CD8-positive, alpha-beta memory T cell (primary cell): ENCODE data around the gene C17orf113. TPM values are rescaled to one million over a fixed set of nuclear protein-coding genes. Genes with fewer than 3 reads are reported as not detected.

Experiments
- CTCF ChIA-PET: fragments of 350-600 bp; sonication (Branson Sonifier 250); formaldehyde crosslinking; loops from one replicate; lab custom pipeline; 2021; ENCODE audit warnings: antibody characterized with exemption; lab: Charles Lee
- POLR2A ChIA-PET: fragments of 350-600 bp; sonication (Branson Sonifier 250); formaldehyde crosslinking; loops from one replicate; lab custom pipeline; 2021; ENCODE audit warnings: antibody characterized with exemption; lab: Charles Lee
- DNase-seq, 5 donors: peaks; one replicate each; pipeline versions ENCODE4 v3.0.0 to v3.0.0-alpha.2; 2020 to 2022; ENCODE audit warnings: mixed read lengths in 1 of 5
- H3K27ac ChIP-seq: one replicate; pipeline ENCODE4 v1.7.0; 2013; ENCODE audit warnings: low read depth, mild to moderate bottlenecking, low read length, moderate library complexity
- H3K27me3 ChIP-seq: 2 replicates; pipeline ENCODE4 v1.7.0; 2013; ENCODE audit warnings: low read length, mild to moderate bottlenecking; ENCODE audit not compliant: insufficient read depth, poor library complexity, severe bottlenecking
- H3K36me3 ChIP-seq: 2 replicates; pipeline ENCODE4 v1.7.0; 2013; ENCODE audit warnings: mild to moderate bottlenecking, low read length, moderate library complexity; ENCODE audit not compliant: insufficient read depth
- H3K4me1 ChIP-seq: 2 replicates; pipeline ENCODE4 v1.7.0; 2013; ENCODE audit warnings: mild to moderate bottlenecking, low read length, moderate library complexity; ENCODE audit not compliant: insufficient read depth
- H3K4me3 ChIP-seq: 2 replicates; pipeline ENCODE4 v1.7.0; 2013; ENCODE audit warnings: mild to moderate bottlenecking, low read length
- H3K9me3 ChIP-seq: 2 replicates; pipeline ENCODE4 v1.7.0; 2013; ENCODE audit warnings: mild to moderate bottlenecking, low read length
- H3K27ac Mint-ChIP-seq, 8 donors: one replicate each; pipeline ENCODE4 v1.8.0; 2020 to 2021; ENCODE audit warnings: mixed read lengths in 8 of 8, mild to moderate bottlenecking in 6 of 8, inconsistent platforms in 3 of 8, moderate library complexity in 3 of 8
- H3K27me3 Mint-ChIP-seq, 2 donors: one replicate each; pipeline ENCODE4 v1.8.0; 2020 to 2021; ENCODE audit warnings: mixed read lengths in 2 of 2, mild to moderate bottlenecking in 1 of 2, moderate library complexity in 1 of 2
- H3K36me3 Mint-ChIP-seq, 3 donors: one replicate each; pipeline ENCODE4 v1.8.0; 2020 to 2021; ENCODE audit warnings: mixed read lengths in 3 of 3, inconsistent platforms in 1 of 3, mild to moderate bottlenecking in 1 of 3
- H3K4me1 Mint-ChIP-seq, 3 donors: one replicate each; pipeline ENCODE4 v1.8.0; 2020 to 2021; ENCODE audit warnings: mixed read lengths in 3 of 3, inconsistent platforms in 1 of 3, mild to moderate bottlenecking in 1 of 3
- H3K4me3 Mint-ChIP-seq, 7 donors: one replicate each; pipeline ENCODE4 v1.8.0; 2020 to 2021; ENCODE audit warnings: mixed read lengths in 7 of 7, mild to moderate bottlenecking in 6 of 7, moderate library complexity in 4 of 7, inconsistent platforms in 2 of 7
- H3K9me3 Mint-ChIP-seq, 5 donors: one replicate each; pipeline ENCODE4 v1.8.0; 2020 to 2022; ENCODE audit warnings: mixed read lengths in 5 of 5, mild to moderate bottlenecking in 3 of 5, moderate library complexity in 2 of 5, inconsistent platforms in 1 of 5
- polyA plus RNA-seq: library from polyadenylated mRNA; unstranded; fragments of 300-500 nt; fragmentation: Illumina TruSeq; gene quantifications from one replicate; pipeline ENCODE4 v1.2.3, GENCODE V29; 2021
- total RNA-seq, 2 experiments: library from RNA; stranded (reverse); gene quantifications; one replicate each; pipeline ENCODE4 v1.2.3, GENCODE V29; 2021

C17orf113 gene
- total and polyA plus RNA-seq, 3 experiments from 2014 or later = 0.10 to 0.20 (median 0.15) TPM

GRCh38 chr17:42090964-42091790, 40.8 kb upstream of the C17orf113 start:
- H3K4me3 Mint-ChIP-seq = no peak overlapping the region
- H3K27me3 ChIP-seq = no peaks in the 10 kb centered on the region
- ChIA-PET CTCF (interaction anchor here (0.8 to 1.4 kb wide), 3 partner anchors 20 to 25 kb away, joined by 3 to 7 read pairs (median 3); no protein-coding TSS in a partner anchor), POLR2A (no interaction called here)
- no peak overlapping the region for H3K27ac Mint-ChIP-seq
- no peak overlapping the region for H3K4me3 ChIP-seq
- no peaks in the 10 kb centered on the region for H3K9me3 ChIP-seq
- peaks cover 0 to 2% (median 0%) of the 10 kb centered on the region in 3 donors for H3K36me3 Mint-ChIP-seq
- H3K4me1 Mint-ChIP-seq = no peaks in the 10 kb centered on the region
- peaks cover 15 to 38% of the 10 kb centered on the region in 2 donors for H3K27me3 Mint-ChIP-seq
- no peaks in the 10 kb centered on the region for H3K4me1 ChIP-seq
- no peak overlapping the region for H3K27ac ChIP-seq
- no peaks in the 10 kb centered on the region for H3K9me3 Mint-ChIP-seq
- DNase-seq = no peak
- H3K36me3 ChIP-seq = no peaks in the 10 kb centered on the region

GRCh38 chr17:42088736-42089135, 38.3 kb upstream of the C17orf113 start:
- DNase-seq = no peak
- POLR2A ChIA-PET = no interaction called here
- H3K4me3 Mint-ChIP-seq = no peak overlapping the region
- no peak overlapping the region for H3K27ac Mint-ChIP-seq
- no peaks in the 10 kb centered on the region for H3K9me3 ChIP-seq
- no peak overlapping the region for H3K4me3 ChIP-seq
- CTCF ChIA-PET = no interaction called here
- H3K27me3 ChIP-seq = no peaks in the 10 kb centered on the region
- H3K36me3 ChIP-seq = no peaks in the 10 kb centered on the region
- H3K4me1 Mint-ChIP-seq = no peaks in the 10 kb centered on the region
- H3K9me3 Mint-ChIP-seq = no peaks in the 10 kb centered on the region
- peaks cover 6 to 25% of the 10 kb centered on the region in 2 donors for H3K27me3 Mint-ChIP-seq
- no peaks in the 10 kb centered on the region for H3K4me1 ChIP-seq
- peaks cover 0 to 2% (median 0%) of the 10 kb centered on the region in 3 donors for H3K36me3 Mint-ChIP-seq
- H3K27ac ChIP-seq = no peak overlapping the region

- H3K27me3 ChIP-seq = no peaks in the 10 kb centered on the region
- DNase-seq = no peak
- CTCF ChIA-PET = interaction anchor here (0.6 kb wide), 1 partner anchor 15 kb away, joined by 3 read pairs; no protein-coding TSS in a partner anchor
- no peaks in the 10 kb centered on the region for H3K36me3 ChIP-seq
- H3K4me1 Mint-ChIP-seq = no peaks in the 10 kb centered on the region
- H3K4me3 ChIP-seq = no peak overlapping the region
- no peaks in the 10 kb centered on the region for H3K9me3 ChIP-seq
- peaks cover 0 to 2% (median 0%) of the 10 kb centered on the region in 3 donors for H3K36me3 Mint-ChIP-seq
- H3K27ac ChIP-seq = no peak overlapping the region
- no peaks in the 10 kb centered on the region for H3K4me1 ChIP-seq
- no peaks in the 10 kb centered on the region for H3K9me3 Mint-ChIP-seq
- no peak overlapping the region for H3K4me3 Mint-ChIP-seq
- no peak overlapping the region for H3K27ac Mint-ChIP-seq
- POLR2A ChIA-PET = no interaction called here
- peaks cover 6 to 25% of the 10 kb centered on the region in 2 donors for H3K27me3 Mint-ChIP-seq
These were observed 37.6 kb upstream of the C17orf113 start for GRCh38 chr17:42087736-42088705.

- no peak overlapping the region for H3K4me3 ChIP-seq
- POLR2A ChIA-PET = no interaction called here
- Mint-ChIP-seq H3K4me1 (no peaks in the 10 kb centered on the region), H3K27me3 (peaks cover 6 to 20% of the 10 kb centered on the region in 2 donors), H3K36me3 (peaks cover 0 to 2% (median 0%) of the 10 kb centered on the region in 3 donors), H3K9me3 (no peaks in the 10 kb centered on the region), H3K4me3 (no peak overlapping the region), H3K27ac (no peak overlapping the region)
- no peaks in the 10 kb centered on the region for H3K4me1 ChIP-seq
- no peak overlapping the region for H3K27ac ChIP-seq
- DNase-seq = no peak
- H3K36me3 ChIP-seq = no peaks in the 10 kb centered on the region
- no peaks in the 10 kb centered on the region for H3K9me3 ChIP-seq
- CTCF ChIA-PET = interaction anchor here (0.6 kb wide), 1 partner anchor 16 kb away, joined by 3 read pairs; no protein-coding TSS in a partner anchor
- H3K27me3 ChIP-seq = no peaks in the 10 kb centered on the region
These were observed 36.8 kb upstream of the C17orf113 start for GRCh38 chr17:42087042-42087701.

- Mint-ChIP-seq H3K27me3 (peaks cover 0 to 2% of the 10 kb centered on the region in 2 donors), H3K36me3 (no peaks in the 10 kb centered on the region), H3K4me3 (no peak overlapping the region), H3K9me3 (no peaks in the 10 kb centered on the region), H3K4me1 (no peaks in the 10 kb centered on the region), H3K27ac (no peak overlapping the region)
- no peaks in the 10 kb centered on the region for H3K27me3 ChIP-seq
- ChIA-PET POLR2A (no interaction called here), CTCF (no interaction called here)
- no peak for DNase-seq
- no peaks in the 10 kb centered on the region for H3K9me3 ChIP-seq
- H3K36me3 ChIP-seq = no peaks in the 10 kb centered on the region
- H3K27ac ChIP-seq = no peak overlapping the region
- H3K4me3 ChIP-seq = no peak overlapping the region
- H3K4me1 ChIP-seq = no peaks in the 10 kb centered on the region
These were observed 31.2 kb upstream of the C17orf113 start for GRCh38 chr17:42081516-42082129.

- ChIA-PET POLR2A (no interaction called here), CTCF (interaction anchor here (1.2 to 1.5 kb wide), 2 partner anchors 14 to 56 kb away, joined by 3 to 7 read pairs; no protein-coding TSS in a partner anchor)
- Histone ChIP-seq H3K27me3 (no peaks in the 10 kb centered on the region), H3K36me3 (no peaks in the 10 kb centered on the region), H3K4me1 (no peaks in the 10 kb centered on the region), H3K4me3 (no peak overlapping the region), H3K9me3 (no peaks in the 10 kb centered on the region), H3K27ac (no peak overlapping the region)
- Mint-ChIP-seq H3K27ac (no peak overlapping the region), H3K4me1 (no peaks in the 10 kb centered on the region), H3K36me3 (no peaks in the 10 kb centered on the region), H3K9me3 (no peaks in the 10 kb centered on the region), H3K27me3 (peaks cover 2 to 6% of the 10 kb centered on the region in 2 donors), H3K4me3 (no peak overlapping the region)
- no peak for DNase-seq
These were observed 29.1 kb upstream of the C17orf113 start for GRCh38 chr17:42079541-42079940.

GRCh38 chr17:42078396-42079043, 28.1 kb upstream of the C17orf113 start:
- Histone ChIP-seq H3K9me3 (no peaks in the 10 kb centered on the region), H3K4me1 (no peaks in the 10 kb centered on the region), H3K36me3 (no peaks in the 10 kb centered on the region), H3K27ac (no peak overlapping the region), H3K27me3 (no peaks in the 10 kb centered on the region), H3K4me3 (no peak overlapping the region)
- no peaks in the 10 kb centered on the region for H3K4me1 Mint-ChIP-seq
- POLR2A ChIA-PET = no interaction called here
- peaks cover 5 to 13% of the 10 kb centered on the region in 2 donors for H3K27me3 Mint-ChIP-seq
- peaks cover 0 to 5% (median 0%) of the 10 kb centered on the region in 3 donors for H3K36me3 Mint-ChIP-seq
- H3K4me3 Mint-ChIP-seq = no peak overlapping the region
- no peaks in the 10 kb centered on the region for H3K9me3 Mint-ChIP-seq
- DNase-seq = no peak
- no peak overlapping the region for H3K27ac Mint-ChIP-seq
- CTCF ChIA-PET = no interaction called here
